GM23338 (cell line): Measurements from ENCODE around the gene NFE2. TPM values are rescaled to one million over a fixed set of nuclear protein-coding genes. Genes with fewer than 3 reads are reported as not detected.
A peak's percentile ranks its signal among the peaks of the same experiment; 100 is the strongest.

Experiments
- ATAC-seq: fragments of 200-7000 bp; cut with Tn5 transposase; 3 replicates; pipeline ENCODE4 v1.9.1; 2020
- DNase-seq: peaks from one replicate; pipeline ENCODE4 v3.0.0-alpha.2; 2015; ENCODE audit warnings: low spot score
- H2AFZ ChIP-seq: fragments of 200-600 bp; sonication (generic); 2 replicates; pipeline ENCODE4 v1.8.0; 2016; ENCODE audit warnings: antibody characterized with exemption, mild to moderate bottlenecking, moderate library complexity
- H3F3A ChIP-seq: fragments of 200-600 bp; sonication (generic); replicated peaks from 2 replicates; pipeline ENCODE4 v1.8.0; 2017; ENCODE audit warnings: antibody characterized with exemption, mixed run types, low read depth
- H3K27ac ChIP-seq: fragments of 200-600 bp; sonication (generic); 2 replicates; pipeline ENCODE4 v1.6.1; 2016; ENCODE audit warnings: low read depth
- H3K27me3 ChIP-seq: fragments of 200-600 bp; sonication (generic); 2 replicates; pipeline ENCODE4 v1.8.0; 2016; ENCODE audit warnings: mild to moderate bottlenecking, mixed run types, moderate library complexity; ENCODE audit not compliant: insufficient read depth
- H3K36me3 ChIP-seq: fragments of 200-600 bp; sonication (generic); 2 replicates; pipeline ENCODE4 v1.8.0; 2016; ENCODE audit warnings: mild to moderate bottlenecking; ENCODE audit not compliant: insufficient read depth
- H3K4me1 ChIP-seq: fragments of 200-600 bp; sonication (generic); 2 replicates; pipeline ENCODE4 v1.8.0; 2016; ENCODE audit warnings: mild to moderate bottlenecking, moderate library complexity; ENCODE audit not compliant: insufficient read depth
- H3K4me2 ChIP-seq: fragments of 200-600 bp; sonication (generic); 2 replicates; pipeline ENCODE4 v1.7.1; 2017; ENCODE audit warnings: mixed run types
- H3K4me3 ChIP-seq: fragments of 200-600 bp; sonication (generic); 2 replicates; pipeline ENCODE4 v1.6.1; 2016; ENCODE audit warnings: mixed run types
- H3K79me2 ChIP-seq: fragments of 200-600 bp; sonication (generic); replicated peaks from 2 replicates; pipeline ENCODE4 v1.8.0; 2017; ENCODE audit warnings: mild to moderate bottlenecking; ENCODE audit not compliant: insufficient read depth
- H3K9me2 ChIP-seq: fragments of 200-600 bp; sonication (generic); 2 replicates; pipeline ENCODE4 v1.8.0; 2017; ENCODE audit not compliant: insufficient read depth
- H4K20me1 ChIP-seq: fragments of 200-600 bp; sonication (generic); replicated peaks from 2 replicates; pipeline ENCODE4 v1.8.0; 2017; ENCODE audit warnings: mild to moderate bottlenecking; ENCODE audit not compliant: insufficient read depth
- H3K27ac Mint-ChIP-seq: 2 replicates; pipeline ENCODE4 v1.8.0; 2020; ENCODE audit warnings: inconsistent platforms, mild to moderate bottlenecking, moderate library complexity, mixed read lengths
- H3K27me3 Mint-ChIP-seq: 3 replicates; pipeline ENCODE4 v1.8.0; 2022; ENCODE audit warnings: low read depth, mild to moderate bottlenecking, moderate library complexity, mixed read lengths, inconsistent platforms; ENCODE audit not compliant: insufficient read depth, poor library complexity
- H3K36me3 Mint-ChIP-seq: 3 replicates; pipeline ENCODE4 v1.8.0; 2021; ENCODE audit warnings: low read depth, mild to moderate bottlenecking, inconsistent platforms, moderate library complexity, mixed read lengths
- H3K4me1 Mint-ChIP-seq: 3 replicates; pipeline ENCODE4 v1.8.0; 2020; ENCODE audit warnings: mild to moderate bottlenecking, inconsistent platforms, mixed read lengths
- H3K4me3 Mint-ChIP-seq: 3 replicates; pipeline ENCODE4 v1.8.0; 2021; ENCODE audit warnings: moderate library complexity, mild to moderate bottlenecking, inconsistent platforms, mixed read lengths
- H3K9me3 Mint-ChIP-seq: 3 replicates; pipeline ENCODE4 v1.8.0; 2020; ENCODE audit warnings: moderate library complexity, mild to moderate bottlenecking, inconsistent platforms, mixed read lengths
- CREB1 ChIP-seq: fragments of 250-450 bp; sonication (Bioruptor Pico); IDR thresholded peaks from 2 replicates; pipeline ENCODE4 v1.5.0; 2020; ENCODE audit warnings: low read depth, mild to moderate bottlenecking, moderate library complexity
- CTCF ChIP-seq, 2 experiments: fragments of 200-600 bp in 1 of 2; sonication (generic) in 1 of 2; conservative IDR thresholded peaks; 2 replicates each; pipeline versions ENCODE4 v1.5.1 to v1.6.1; 2016 to 2017; ENCODE audit warnings: antibody characterized with exemption in 2 of 2, low read depth in 2 of 2, mild to moderate bottlenecking in 2 of 2, moderate library complexity in 1 of 2
- ETS1 ChIP-seq: IDR thresholded peaks from 2 replicates; pipeline ENCODE4 v1.6.1; 2016; ENCODE audit warnings: antibody characterized with exemption
- EZH2 ChIP-seq: fragments of 200-600 bp; sonication (generic); IDR thresholded peaks from one replicate; pipeline ENCODE4 v1.8.0; 2017; ENCODE audit warnings: antibody characterized with exemption, mild to moderate bottlenecking, low read depth; ENCODE audit not compliant: unreplicated experiment
- JUNB ChIP-seq: IDR thresholded peaks from one replicate; pipeline ENCODE4 v1.6.1; 2016; ENCODE audit warnings: antibody characterized with exemption; ENCODE audit not compliant: unreplicated experiment
- NANOG ChIP-seq: IDR thresholded peaks from 2 replicates; pipeline ENCODE4 v1.6.1; 2016; ENCODE audit warnings: antibody characterized with exemption, borderline replicate concordance
- POLR2AphosphoS5 ChIP-seq: IDR thresholded peaks from 2 replicates; pipeline ENCODE4 v1.6.1; 2016; ENCODE audit warnings: antibody characterized with exemption, low read depth
- STAT1 ChIP-seq: IDR thresholded peaks from one replicate; pipeline ENCODE4 v1.6.1; 2016; ENCODE audit warnings: antibody characterized with exemption; ENCODE audit not compliant: unreplicated experiment
- ZNF114 ChIP-seq: fragments of 250-450 bp; sonication (Bioruptor Pico); IDR thresholded peaks from 2 replicates; pipeline ENCODE4 v1.5.0; 2020; ENCODE audit warnings: mild to moderate bottlenecking, moderate library complexity
- ZNF331 ChIP-seq: fragments of 250-450 bp; sonication (Bioruptor Pico); IDR thresholded peaks from 2 replicates; pipeline ENCODE4 v1.5.0; 2020; ENCODE audit warnings: low read depth, mild to moderate bottlenecking, moderate library complexity
- polyA plus RNA-seq: library from polyadenylated mRNA; unstranded; fragments of >200 nt; fragmentation: Nextera tagmentation; extraction: Ambion mirVana; gene quantifications from 2 replicates; pipeline ENCODE4 v1.2.1, GENCODE V29; 2016
- total RNA-seq: library from RNA; depleted of rRNA; stranded (reverse); fragments of >200 nt; shearing (Covaris generic); gene quantifications from 2 replicates; pipeline ENCODE4 v1.2.3, GENCODE V29; 2014
- TF ChIP-seq, protein P1 (sequence below): IDR thresholded peaks from one replicate; pipeline ENCODE4 v1.6.1; 2018; ENCODE audit warnings: antibody characterized with exemption; ENCODE audit not compliant: unreplicated experiment

The NFE2 gene
- total and polyA plus RNA-seq, 2 experiments from 2014 or later: 1.3 to 1.8 TPM

GRCh38 chr12:54265364-54265812, 35.4 kb downstream of the NFE2 start (continued):
- TF ChIP-seq, protein P1, sequence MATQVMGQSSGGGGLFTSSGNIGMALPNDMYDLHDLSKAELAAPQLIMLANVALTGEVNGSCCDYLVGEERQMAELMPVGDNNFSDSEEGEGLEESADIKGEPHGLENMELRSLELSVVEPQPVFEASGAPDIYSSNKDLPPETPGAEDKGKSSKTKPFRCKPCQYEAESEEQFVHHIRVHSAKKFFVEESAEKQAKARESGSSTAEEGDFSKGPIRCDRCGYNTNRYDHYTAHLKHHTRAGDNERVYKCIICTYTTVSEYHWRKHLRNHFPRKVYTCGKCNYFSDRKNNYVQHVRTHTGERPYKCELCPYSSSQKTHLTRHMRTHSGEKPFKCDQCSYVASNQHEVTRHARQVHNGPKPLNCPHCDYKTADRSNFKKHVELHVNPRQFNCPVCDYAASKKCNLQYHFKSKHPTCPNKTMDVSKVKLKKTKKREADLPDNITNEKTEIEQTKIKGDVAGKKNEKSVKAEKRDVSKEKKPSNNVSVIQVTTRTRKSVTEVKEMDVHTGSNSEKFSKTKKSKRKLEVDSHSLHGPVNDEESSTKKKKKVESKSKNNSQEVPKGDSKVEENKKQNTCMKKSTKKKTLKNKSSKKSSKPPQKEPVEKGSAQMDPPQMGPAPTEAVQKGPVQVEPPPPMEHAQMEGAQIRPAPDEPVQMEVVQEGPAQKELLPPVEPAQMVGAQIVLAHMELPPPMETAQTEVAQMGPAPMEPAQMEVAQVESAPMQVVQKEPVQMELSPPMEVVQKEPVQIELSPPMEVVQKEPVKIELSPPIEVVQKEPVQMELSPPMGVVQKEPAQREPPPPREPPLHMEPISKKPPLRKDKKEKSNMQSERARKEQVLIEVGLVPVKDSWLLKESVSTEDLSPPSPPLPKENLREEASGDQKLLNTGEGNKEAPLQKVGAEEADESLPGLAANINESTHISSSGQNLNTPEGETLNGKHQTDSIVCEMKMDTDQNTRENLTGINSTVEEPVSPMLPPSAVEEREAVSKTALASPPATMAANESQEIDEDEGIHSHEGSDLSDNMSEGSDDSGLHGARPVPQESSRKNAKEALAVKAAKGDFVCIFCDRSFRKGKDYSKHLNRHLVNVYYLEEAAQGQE: no peak
- TF ChIP-seq ZNF331 (CRISPR knock-in tag): no peak
- TF ChIP-seq POLR2AphosphoS5: no peak

DNA sequence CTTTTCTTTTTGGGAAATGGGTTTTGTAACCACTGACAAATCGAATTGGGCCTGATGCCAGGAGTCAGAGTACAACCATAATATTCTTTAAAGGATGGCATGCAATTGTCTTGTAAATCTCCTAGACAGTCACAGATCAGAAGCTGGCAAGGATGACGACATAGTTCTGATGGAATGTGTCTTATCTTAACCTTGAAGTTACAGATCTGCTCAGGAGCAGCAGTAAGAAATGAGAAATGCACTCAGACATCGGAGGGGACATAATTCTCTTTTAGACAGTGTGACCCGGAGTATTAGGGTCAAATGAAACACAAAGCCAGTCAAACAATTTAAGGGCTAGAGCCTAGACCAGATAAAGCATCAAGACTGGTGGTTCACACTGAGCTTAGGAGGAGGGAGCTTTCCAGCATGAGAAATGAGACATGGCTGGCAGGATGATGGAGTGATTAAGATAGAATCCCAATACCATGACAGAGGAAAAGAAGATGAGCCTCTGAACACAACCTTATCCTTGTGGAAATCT, 38.4 kb downstream of the NFE2 start:
- Histone ChIP-seq H3F3A (peaks cover 10% of the 10 kb centered on the region), H4K20me1 (no peaks in the 10 kb centered on the region), H3K36me3 (peaks cover under 1% of the 10 kb centered on the region; the same call in 1 of the 2 replicates), H3K4me1 (peaks cover 56% of the 10 kb centered on the region), H2AFZ (no peak overlapping the region), H3K4me2 (peak overlapping the region; percentile 52), H3K79me2 (peaks cover 62% of the 10 kb centered on the region), H3K4me3 (no peak overlapping the region), H3K27ac (peak overlapping the region; percentile 96), H3K27me3 (no peaks in the 10 kb centered on the region), H3K9me2 (no peaks in the 10 kb centered on the region)
- Mint-ChIP-seq H3K4me1 (peaks cover 51% of the 10 kb centered on the region), H3K27me3 (peaks cover 10% of the 10 kb centered on the region), H3K36me3 (peaks cover 9% of the 10 kb centered on the region; the same call in 2 of the 3 replicates), H3K4me3 (peak overlapping the region; percentile 3; the same call in 1 of the 3 replicates), H3K27ac (peak overlapping the region; percentile 84), H3K9me3 (no peaks in the 10 kb centered on the region)
- ATAC-seq: no peak
- peak; percentile 26 for DNase-seq
- TF ChIP-seq ETS1 (no peak), EZH2 (no peak), STAT1 (no peak)

- peaks cover 57% of the 10 kb centered on the region for H3K4me1 ChIP-seq
- peaks cover 6% of the 10 kb centered on the region; the same call in 1 of the 2 replicates for H3K36me3 ChIP-seq
- H3K27me3 ChIP-seq: no peaks in the 10 kb centered on the region
- peaks cover 10% of the 10 kb centered on the region for H3F3A ChIP-seq
- peak overlapping the region; percentile 2; the same call in 1 of the 3 replicates for H3K4me3 Mint-ChIP-seq
- ATAC-seq: no peak
- peaks cover 10% of the 10 kb centered on the region for H3K27me3 Mint-ChIP-seq
- no peak overlapping the region for H3K4me3 ChIP-seq
- no peaks in the 10 kb centered on the region for H3K9me3 Mint-ChIP-seq
- H3K4me1 Mint-ChIP-seq: peaks cover 56% of the 10 kb centered on the region
- H3K4me2 ChIP-seq: peak overlapping the region; percentile 52
- H3K27ac Mint-ChIP-seq: peak overlapping the region; percentile 84
- DNase-seq: no peak
- H3K79me2 ChIP-seq: peaks cover 67% of the 10 kb centered on the region
- H3K27ac ChIP-seq: peak overlapping the region; percentile 96
- no peaks in the 10 kb centered on the region for H4K20me1 ChIP-seq
- no peak overlapping the region for H2AFZ ChIP-seq
- no peaks in the 10 kb centered on the region for H3K9me2 ChIP-seq
- peaks cover 14% of the 10 kb centered on the region; the same call in 2 of the 3 replicates for H3K36me3 Mint-ChIP-seq
- TF ChIP-seq STAT1 (no peak), ETS1 (no peak), JUNB (no peak), NANOG (no peak), CREB1 (CRISPR knock-in tag) (no peak), EZH2 (no peak), POLR2AphosphoS5 (no peak), CTCF (conservative IDR thresholded peaks at IDR 0.05; ENCODE audit: low read depth in 2 of 2) (no peak), ZNF331 (CRISPR knock-in tag) (no peak), ZNF114 (no peak)
Measured at GRCh38 chr12:54261815-54262402, 38.9 kb downstream of the NFE2 start.
